Fibroblast of skin of left quadriceps (primary cell): ENCODE data around the gene COL4A1.
"Not testable (repeated sequence)": the region's sequence is repeated elsewhere in the genome, so short reads cannot be mapped to it uniquely, and the experiment has no call there.

Source experiments
- DNase-seq, 2 experiments: peaks; one replicate each; pipeline ENCODE4 v3.0.0-alpha.2; 2013; ENCODE audit warnings: low read depth in 2 of 2

Gene COL4A1

GRCh38 chr13:110324026-110324749 lies 17.2 kb upstream of the COL4A1 start:
- DNase-seq, result no peak

- DNase-seq, result no peak
Measured at GRCh38 chr13:110323172-110323891, 16.4 kb upstream of the COL4A1 start.

GRCh38 chr13:110322828-110323171 lies 15.8 kb upstream of the COL4A1 start:
- DNase-seq, result no peak

GRCh38 chr13:110322126-110322827 lies 15.3 kb upstream of the COL4A1 start:
- no peak for DNase-seq

GRCh38 chr13:110321573-110321972 lies 14.6 kb upstream of the COL4A1 start:
- not testable (repeated sequence) for DNase-seq

- no peak for DNase-seq
Measured at GRCh38 chr13:110320645-110321044, 13.7 kb upstream of the COL4A1 start.

- peak in 1 of 2 experiments; percentile 62 for DNase-seq
Measured at GRCh38 chr13:110319774-110320509, 13.0 kb upstream of the COL4A1 start.

- DNase-seq, result no peak
Measured at GRCh38 chr13:110319397-110319773, 12.4 kb upstream of the COL4A1 start.

GRCh38 chr13:110318920-110319319 lies 12.0 kb upstream of the COL4A1 start:
- DNase-seq, result no peak

- no peak for DNase-seq
Measured at GRCh38 chr13:110317496-110318195, 10.7 kb upstream of the COL4A1 start.

GRCh38 chr13:110317093-110317492 lies 10.1 kb upstream of the COL4A1 start:
- DNase-seq, result no peak

- DNase-seq, result no peak
Measured at GRCh38 chr13:110316196-110316595, 9.2 kb upstream of the COL4A1 start.

GRCh38 chr13:110314516-110315245 lies 7.7 kb upstream of the COL4A1 start:
- DNase-seq, result no peak

GRCh38 chr13:110313733-110314132 lies 6.8 kb upstream of the COL4A1 start:
- not testable (repeated sequence) for DNase-seq

GRCh38 chr13:110313261-110313660 lies 6.3 kb upstream of the COL4A1 start:
- DNase-seq, result not testable (repeated sequence)

GRCh38 chr13:110312339-110313031 lies 5.5 kb upstream of the COL4A1 start:
- peak; percentile 73 to 80 for DNase-seq

- DNase-seq, result no peak
Measured at GRCh38 chr13:110311443-110312338, 4.7 kb upstream of the COL4A1 start.

GRCh38 chr13:110310541-110311442 lies 3.8 kb upstream of the COL4A1 start:
- DNase-seq, result no peak
